Measurements from ENCODE around the gene ZNF79. TPM values are rescaled to one million over a fixed set of nuclear protein-coding genes. Genes with fewer than 3 reads are reported as not detected.
"Not testable (repeated sequence)": the region's sequence is repeated elsewhere in the genome, so short reads cannot be mapped to it uniquely, and the experiment has no call there.

Gene ZNF79
- total and polyA plus RNA-seq, 8 donors = 3.4 to 5.2 (median 4.0) TPM

DNA sequence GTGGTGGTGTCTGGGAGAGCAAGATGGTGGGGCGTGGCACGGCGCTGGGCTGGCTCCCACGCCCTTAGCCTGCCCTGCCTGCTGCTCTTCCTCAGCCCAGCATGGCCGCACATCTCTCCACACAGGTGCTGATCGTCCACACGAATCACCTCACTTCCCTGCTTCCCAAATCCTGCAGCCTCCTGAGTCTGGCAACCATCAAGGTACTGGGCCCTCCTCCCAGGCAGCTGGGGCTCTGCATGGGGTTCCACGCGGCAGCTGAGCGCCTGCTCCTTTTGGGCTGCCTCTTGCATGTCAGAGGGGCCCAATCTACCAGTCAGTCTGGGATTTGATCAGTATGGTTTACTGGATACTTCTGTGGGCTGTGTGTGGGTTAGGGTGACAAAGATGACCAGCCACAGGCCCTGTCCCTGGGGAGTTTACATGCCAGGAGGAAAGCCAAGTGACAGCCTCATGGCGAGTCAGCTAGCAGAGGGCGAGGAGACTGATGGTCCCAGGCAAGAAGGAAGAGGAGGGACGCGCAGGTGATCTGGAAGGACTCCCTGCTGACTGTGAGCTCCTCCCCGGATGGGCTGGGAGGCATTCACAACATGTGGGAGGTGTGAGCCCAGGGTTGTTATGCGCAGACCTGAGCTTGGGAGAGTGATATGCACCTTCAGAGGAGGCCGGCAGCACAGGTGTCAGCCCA lies 33.2 kb downstream of the ZNF79 start:
- intact Hi-C loops (cut with DNase I) = no loop called here
- no peak for FAIRE-seq
- H3K4me3 ChIP-seq = no peak overlapping the region
- no peak overlapping the region for H3K27ac ChIP-seq
- 89 to 90% methylated on average over 17 of the region's 17 CpGs for WGBS, 2 donors
- TF ChIP-seq, protein P1, sequence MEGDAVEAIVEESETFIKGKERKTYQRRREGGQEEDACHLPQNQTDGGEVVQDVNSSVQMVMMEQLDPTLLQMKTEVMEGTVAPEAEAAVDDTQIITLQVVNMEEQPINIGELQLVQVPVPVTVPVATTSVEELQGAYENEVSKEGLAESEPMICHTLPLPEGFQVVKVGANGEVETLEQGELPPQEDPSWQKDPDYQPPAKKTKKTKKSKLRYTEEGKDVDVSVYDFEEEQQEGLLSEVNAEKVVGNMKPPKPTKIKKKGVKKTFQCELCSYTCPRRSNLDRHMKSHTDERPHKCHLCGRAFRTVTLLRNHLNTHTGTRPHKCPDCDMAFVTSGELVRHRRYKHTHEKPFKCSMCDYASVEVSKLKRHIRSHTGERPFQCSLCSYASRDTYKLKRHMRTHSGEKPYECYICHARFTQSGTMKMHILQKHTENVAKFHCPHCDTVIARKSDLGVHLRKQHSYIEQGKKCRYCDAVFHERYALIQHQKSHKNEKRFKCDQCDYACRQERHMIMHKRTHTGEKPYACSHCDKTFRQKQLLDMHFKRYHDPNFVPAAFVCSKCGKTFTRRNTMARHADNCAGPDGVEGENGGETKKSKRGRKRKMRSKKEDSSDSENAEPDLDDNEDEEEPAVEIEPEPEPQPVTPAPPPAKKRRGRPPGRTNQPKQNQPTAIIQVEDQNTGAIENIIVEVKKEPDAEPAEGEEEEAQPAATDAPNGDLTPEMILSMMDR (IDR thresholded peaks at IDR 0.05) = no peak
- peaks cover 0 to 28% (median 7%) of the 10 kb centered on the region in 3 donors for H3K36me3 ChIP-seq
- no peaks in the 10 kb centered on the region for H3K9me3 ChIP-seq
- DNase-seq = no peak
- no peak for ATAC-seq
- H3K27me3 ChIP-seq = no peaks in the 10 kb centered on the region
- H3K4me1 ChIP-seq = peaks cover 0 to 9% (median under 1%) of the 10 kb centered on the region in 3 donors

DNA sequence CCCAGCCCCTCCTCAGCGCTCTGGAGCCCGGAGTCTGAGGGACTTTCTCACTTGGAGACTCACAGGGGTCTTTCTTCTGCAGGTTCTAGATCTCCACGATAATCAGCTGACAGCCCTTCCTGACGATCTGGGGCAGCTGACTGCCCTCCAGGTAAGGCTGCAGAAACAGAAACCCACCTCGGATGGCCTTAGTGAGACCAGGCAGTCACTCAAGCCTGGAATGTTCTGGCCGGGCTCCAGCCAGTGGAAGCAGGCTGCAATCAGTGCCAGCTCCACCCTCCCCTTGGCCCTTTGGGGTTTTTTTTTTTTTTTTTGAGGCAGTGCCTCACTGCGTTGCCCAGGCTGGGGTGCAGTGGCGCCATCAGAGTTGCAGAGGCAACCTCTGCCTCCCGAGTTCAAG lies 34.7 kb downstream of the ZNF79 start:
- TF ChIP-seq, protein P1 (IDR thresholded peaks at IDR 0.05) = no peak
- H3K27me3 ChIP-seq = no peaks in the 10 kb centered on the region
- H3K4me3 ChIP-seq = no peak overlapping the region
- ATAC-seq = no peak
- no peak overlapping the region for H3K27ac ChIP-seq
- WGBS, 2 donors = 82 to 83% methylated on average over 9 of the region's 9 CpGs
- peak in 1 of 6 donors; percentile 17 for DNase-seq
- H3K36me3 ChIP-seq = peaks cover 0 to 28% (median 7%) of the 10 kb centered on the region in 3 donors
- FAIRE-seq = no peak
- no peaks in the 10 kb centered on the region for H3K9me3 ChIP-seq
- H3K4me1 ChIP-seq = no peaks in the 10 kb centered on the region
- intact Hi-C loops (cut with DNase I) = no loop called here

- 94 to 97% methylated on average over 3 of the region's 3 CpGs for WGBS, 2 donors
- no peak for ATAC-seq
- TF ChIP-seq, protein P1 (IDR thresholded peaks at IDR 0.05) = no peak
- Histone ChIP-seq H3K4me1 (no peaks in the 10 kb centered on the region), H3K27ac (no peak overlapping the region), H3K36me3 (peaks cover 0 to 36% (median 7%) of the 10 kb centered on the region in 3 donors), H3K4me3 (no peak overlapping the region), H3K9me3 (no peaks in the 10 kb centered on the region), H3K27me3 (no peaks in the 10 kb centered on the region)
- FAIRE-seq = no peak
- intact Hi-C loops (cut with DNase I) = no loop called here
- DNase-seq = no peak
These were observed 39.2 kb downstream of the ZNF79 start for GRCh38 chr9:127463382-127463781.

GRCh38 chr9:127463911-127464310 lies 39.7 kb downstream of the ZNF79 start:
- no peaks in the 10 kb centered on the region for H3K4me1 ChIP-seq
- no peaks in the 10 kb centered on the region for H3K9me3 ChIP-seq
- TF ChIP-seq, protein P1 (IDR thresholded peaks at IDR 0.05) = no peak
- 85 to 90% methylated on average over 7 of the region's 7 CpGs for WGBS, 2 donors
- no peaks in the 10 kb centered on the region for H3K27me3 ChIP-seq
- no peak for FAIRE-seq
- H3K4me3 ChIP-seq = no peak overlapping the region
- peaks cover 0 to 31% (median 7%) of the 10 kb centered on the region in 3 donors for H3K36me3 ChIP-seq
- no peak overlapping the region for H3K27ac ChIP-seq
- DNase-seq = peak in 1 of 6 donors; percentile 26
- intact Hi-C loops (cut with DNase I) = no loop called here
- no peak for ATAC-seq

- 97 to 98% methylated on average over 5 of the region's 5 CpGs for WGBS, 2 donors
- peaks cover 0 to 17% (median 2%) of the 10 kb centered on the region in 3 donors for H3K36me3 ChIP-seq
- intact Hi-C loops (cut with DNase I); ATAC-seq; H3K4me3 ChIP-seq; H3K27me3 ChIP-seq; H3K9me3 ChIP-seq; H3K4me1 ChIP-seq; H3K27ac ChIP-seq; FAIRE-seq: not testable (repeated sequence)
- DNase-seq = peak in 1 of 6 donors; percentile 17
These were observed 42.3 kb downstream of the ZNF79 start for GRCh38 chr9:127466407-127466917.

Measured in pancreas (tissue), 10 donors.